Stimulated activated CD8-positive, alpha-beta memory T cell treated with anti-CD3 and anti-CD28 coated beads, Interleukin-4, amount 100 ng/mL, for 4 hours (primary cell): Measurements from ENCODE around the gene FREM3.

Experiments
- DNase-seq, 2 donors: peaks; one replicate each; pipeline ENCODE4 v3.0.0-alpha.2; 2020; ENCODE audit warnings: low read depth in 2 of 2, low spot score in 1 of 2

Gene FREM3

DNA sequence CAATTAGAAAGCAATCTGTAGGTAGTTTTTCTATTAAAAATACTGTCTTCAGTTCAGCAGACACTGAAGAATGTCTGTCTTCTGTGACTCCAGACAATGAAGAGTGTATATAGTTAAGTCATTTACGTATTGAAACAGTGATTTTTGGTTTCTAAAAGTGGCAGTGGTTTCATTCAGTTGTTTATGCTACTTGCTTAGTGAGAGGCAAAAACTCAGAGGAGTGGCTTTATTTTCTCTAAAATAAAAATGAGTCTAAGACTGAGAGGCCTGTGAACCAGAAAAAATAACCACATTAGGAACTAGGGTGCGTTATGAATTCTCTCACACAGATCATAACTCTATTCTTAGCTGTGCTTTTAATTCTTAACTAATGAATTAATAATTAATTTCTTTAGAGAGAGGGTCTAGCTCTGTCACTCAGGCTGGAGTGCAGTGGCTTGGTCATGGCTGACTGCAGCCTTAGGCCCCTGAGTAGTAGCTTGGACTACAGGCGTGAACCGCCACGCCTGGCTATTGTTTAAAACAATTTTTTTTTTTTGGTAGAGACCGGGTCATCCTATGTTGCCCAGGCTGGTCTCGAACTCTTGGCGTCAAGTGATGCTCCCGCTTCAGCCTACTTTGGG, 31.4 kb downstream of the FREM3 start:
- no peak for DNase-seq

- DNase-seq = no peak
Measured at GRCh38 chr4:143667461-143667860, 33.0 kb downstream of the FREM3 start.

- no peak for DNase-seq
Measured at GRCh38 chr4:143658336-143658735, 42.1 kb downstream of the FREM3 start.

DNA sequence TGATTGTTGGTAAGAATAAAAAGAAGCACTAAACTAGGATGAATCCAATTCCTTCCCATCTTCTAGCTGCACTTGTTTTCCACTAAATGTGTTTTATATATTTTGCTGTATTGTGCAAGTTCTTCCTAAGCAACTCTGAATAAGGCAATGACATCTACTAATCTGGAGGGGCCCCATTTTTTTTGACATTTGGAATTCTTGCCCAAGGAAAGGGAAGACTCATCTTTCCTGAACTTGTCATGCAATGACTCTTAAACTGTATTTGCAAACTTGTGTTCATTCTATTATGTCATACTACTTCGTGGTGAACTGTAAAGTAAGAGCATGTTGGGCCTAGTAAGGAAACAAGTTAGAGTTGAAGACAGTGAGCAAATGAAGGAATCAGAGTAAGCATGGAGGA, 45.9 kb downstream of the FREM3 start:
- no peak for DNase-seq

GRCh38 chr4:143653031-143653430, 47.4 kb downstream of the FREM3 start:
- no peak for DNase-seq

DNA sequence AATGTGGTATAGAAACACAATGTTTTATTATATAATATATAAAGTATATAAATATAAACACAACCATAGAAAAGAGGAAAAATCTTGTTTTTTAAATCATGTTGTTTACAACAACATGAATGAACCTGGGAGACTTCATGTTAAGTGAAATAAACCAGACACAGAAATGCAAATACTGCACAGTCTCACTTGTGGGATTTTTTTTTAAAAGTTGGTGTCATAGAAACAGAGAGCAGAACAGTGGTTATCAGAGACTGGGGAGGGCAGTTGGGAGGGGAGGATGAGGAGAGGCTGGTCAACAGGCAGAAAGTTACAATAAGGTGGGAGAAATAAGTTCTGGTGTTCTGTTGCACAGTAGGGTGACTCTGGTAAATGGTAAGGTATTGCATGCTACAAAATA, 57.1 kb downstream of the FREM3 start:
- DNase-seq = no peak

DNA sequence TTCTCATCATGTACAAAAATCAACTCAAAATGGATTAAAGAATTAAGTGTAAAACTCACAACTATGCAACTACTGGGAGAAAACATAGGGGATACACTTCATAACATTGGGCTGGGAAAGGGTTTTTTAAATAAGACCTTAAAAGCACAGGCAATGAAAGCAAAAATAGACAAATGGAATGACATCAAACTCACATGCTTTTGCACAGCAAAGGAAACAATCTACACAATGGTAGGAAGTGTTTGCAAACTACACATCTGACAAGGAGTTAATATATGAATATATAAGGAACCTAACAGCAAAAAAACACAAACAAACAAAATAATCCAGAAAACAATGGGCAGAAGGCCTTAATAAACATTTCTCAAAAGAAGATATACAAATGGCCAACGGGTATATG, 57.9 kb downstream of the FREM3 start:
- no peak for DNase-seq

- no peak for DNase-seq
Measured at GRCh38 chr4:143641361-143641760, 59.1 kb downstream of the FREM3 start.

DNA sequence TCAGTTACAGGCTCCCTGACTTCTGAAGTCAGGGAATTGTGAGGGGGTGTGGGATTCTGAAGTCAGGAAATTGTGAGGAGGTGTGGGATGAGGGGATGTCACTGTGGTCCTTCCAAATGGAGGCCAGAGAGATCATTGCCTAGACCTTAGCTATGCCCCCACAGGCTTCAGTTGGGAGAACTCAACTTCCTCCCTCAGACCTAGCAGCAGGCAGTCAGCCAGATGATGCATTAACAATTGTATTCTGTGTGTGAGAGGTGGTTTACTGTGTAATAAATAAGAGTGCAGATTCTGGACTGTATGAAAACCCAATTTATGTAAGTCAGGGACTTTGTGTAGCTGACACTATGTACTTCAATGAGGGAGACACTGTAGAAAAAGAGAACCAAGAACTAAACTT, 65.7 kb downstream of the FREM3 start:
- no peak for DNase-seq

- DNase-seq = no peak
Measured at GRCh38 chr4:143633833-143634232, 66.6 kb downstream of the FREM3 start.

DNA sequence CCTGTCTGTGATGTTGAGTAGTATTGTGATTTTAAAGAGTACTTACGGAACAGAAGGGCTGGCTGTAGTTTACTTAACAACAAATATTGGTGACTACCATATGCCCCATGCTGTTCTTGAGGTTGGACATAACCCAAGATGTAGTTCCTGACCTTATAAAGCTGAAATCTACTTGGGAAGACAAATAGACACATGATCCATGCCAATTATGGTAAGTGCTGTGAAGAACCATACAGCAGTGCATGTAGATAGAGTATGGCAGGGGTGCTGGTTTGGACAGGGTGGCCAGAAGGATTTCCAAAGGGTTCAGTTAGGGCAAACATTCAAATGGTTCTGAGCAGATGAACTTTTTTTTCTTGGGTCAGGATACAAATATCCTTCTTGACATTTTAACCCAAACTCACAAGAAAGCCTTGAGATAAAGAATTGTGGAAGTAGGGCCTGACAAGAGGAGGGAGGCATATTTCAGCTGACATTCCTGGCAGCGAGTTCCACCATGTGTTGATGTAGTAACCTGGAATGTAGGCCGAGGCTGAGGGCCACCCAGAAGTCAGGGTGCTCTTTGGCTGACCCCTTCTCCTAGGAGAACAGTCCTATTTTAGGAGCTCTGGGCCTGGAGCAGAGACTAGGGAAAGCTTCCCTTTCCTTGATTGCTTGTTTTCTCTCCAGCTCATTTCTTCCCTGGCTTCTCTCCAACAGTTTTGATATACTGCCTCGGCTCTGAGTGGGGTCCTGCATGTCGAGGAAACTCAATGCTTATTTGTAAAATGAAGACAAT, 74.2 kb downstream of the FREM3 start:
- no peak for DNase-seq

DNA sequence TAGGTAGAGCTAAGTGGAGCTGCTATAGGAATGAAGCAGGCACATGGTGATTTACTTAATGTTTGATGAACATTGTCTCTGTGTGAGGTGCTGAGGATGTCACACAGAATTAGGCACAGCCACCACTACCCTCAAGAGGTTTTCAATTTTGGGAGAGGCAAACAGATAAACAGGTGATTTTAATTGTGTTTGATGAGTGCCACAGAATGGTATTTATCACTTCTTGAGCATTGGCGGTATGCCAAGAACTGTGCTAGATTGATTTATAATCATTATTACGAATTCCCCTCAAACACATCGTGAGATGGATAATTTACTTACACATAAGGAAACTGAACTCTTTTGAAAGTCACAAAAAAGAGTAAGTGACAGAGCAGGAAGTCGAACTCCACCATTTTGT, 74.8 kb downstream of the FREM3 start:
- DNase-seq = no peak

GRCh38 chr4:143623896-143624295, 76.6 kb downstream of the FREM3 start:
- DNase-seq = no peak

DNA sequence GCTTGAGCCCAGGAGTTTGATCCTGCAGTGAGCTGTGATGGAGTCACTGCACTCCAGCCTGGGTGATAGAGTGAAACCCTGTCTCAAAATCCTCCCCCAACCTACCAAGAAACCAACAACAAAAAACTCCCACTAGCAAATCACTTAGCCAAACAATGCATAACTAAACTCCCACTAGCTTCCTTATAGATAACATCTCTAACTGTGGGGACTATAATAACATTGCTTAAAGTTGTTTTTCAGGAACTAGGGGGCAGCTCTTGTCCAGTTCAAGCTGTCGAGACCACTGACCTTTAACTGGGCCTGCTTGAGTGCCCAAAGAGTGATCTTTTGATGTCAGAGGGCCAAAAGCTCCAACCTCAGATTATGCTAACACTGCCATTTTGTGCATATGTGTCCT, 81.7 kb downstream of the FREM3 start:
- no peak for DNase-seq

GRCh38 chr4:143617994-143618679, 82.3 kb downstream of the FREM3 start:
- no peak for DNase-seq

GRCh38 chr4:143616771-143617170, 83.7 kb downstream of the FREM3 start:
- no peak for DNase-seq

GRCh38 chr4:143609492-143609891, 91.0 kb downstream of the FREM3 start:
- DNase-seq = no peak

DNA sequence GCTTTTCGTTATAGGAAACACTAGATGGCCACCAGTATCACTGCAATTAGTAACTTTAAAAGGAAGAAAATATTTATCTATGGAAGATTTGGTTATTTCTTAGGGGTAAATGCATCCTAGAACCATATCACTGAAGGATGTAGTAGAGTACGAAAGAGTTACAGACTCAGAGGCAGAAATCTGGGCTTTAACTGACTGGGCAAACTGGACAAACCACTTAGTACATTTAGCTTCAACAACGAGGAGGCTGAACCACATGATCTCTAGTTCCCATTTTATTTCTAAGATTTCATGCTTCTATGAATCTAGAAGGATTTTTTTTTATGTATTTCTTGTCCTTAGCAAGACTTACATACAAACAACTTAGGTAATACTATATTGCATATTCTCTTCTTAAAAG, 94.0 kb downstream of the FREM3 start:
- no peak for DNase-seq

GRCh38 chr4:143599827-143600226, 100.6 kb downstream of the FREM3 start:
- DNase-seq = no peak

DNA sequence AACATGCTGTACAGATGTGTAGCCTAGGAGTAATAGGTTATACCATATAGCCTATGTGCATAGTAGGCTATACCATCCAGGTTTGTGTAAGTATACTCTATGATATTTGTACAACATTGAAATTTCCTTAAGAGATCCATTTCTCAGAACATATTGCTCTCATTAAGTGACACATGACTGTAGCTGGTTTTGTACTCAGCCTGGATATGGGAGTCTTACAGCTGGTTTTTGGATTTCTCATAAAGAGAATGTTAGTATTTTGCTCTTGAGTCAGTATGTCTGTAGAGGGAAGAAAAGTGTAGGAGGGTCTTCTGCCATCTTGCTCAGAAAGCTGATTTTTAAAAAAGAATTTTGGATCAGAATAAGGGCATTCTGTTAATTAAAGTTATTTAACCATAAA, 101.7 kb downstream of the FREM3 start:
- DNase-seq = no peak

GRCh38 chr4:143597276-143597675, 103.2 kb downstream of the FREM3 start:
- no peak for DNase-seq

GRCh38 chr4:143587703-143588102, 112.8 kb downstream of the FREM3 start:
- DNase-seq = no peak
